ENCODE results near the gene GRXCR2.
"Not testable (repeated sequence)": the region's sequence is repeated elsewhere in the genome, so short reads cannot be mapped to it uniquely, and the experiment has no call there.

Gene GRXCR2

GRCh38 chr5:145848854-145849253 is 24.0 kb downstream of the GRXCR2 start:
- TF ChIP-seq CTCF (IDR thresholded peaks at IDR 0.05; ENCODE audit: low read depth, low read length): no peak

GRCh38 chr5:145847499-145848497 is 25.0 kb downstream of the GRXCR2 start:
- DNase-seq (ENCODE audit: extremely low read depth, low read depth): no peak
- no peak for TF ChIP-seq CTCF (IDR thresholded peaks at IDR 0.05; ENCODE audit: low read depth, low read length)

More at GRCh38 chr5:145848854-145849253, 24.0 kb downstream of the GRXCR2 start:
- no peak for DNase-seq (ENCODE audit: extremely low read depth, low read depth)

- no peak for DNase-seq (ENCODE audit: extremely low read depth, low read depth)
- TF ChIP-seq CTCF (IDR thresholded peaks at IDR 0.05; ENCODE audit: low read depth, low read length): no peak
Measured at GRCh38 chr5:145846081-145846480, 26.7 kb downstream of the GRXCR2 start.

- DNase-seq (ENCODE audit: extremely low read depth, low read depth): no peak
- TF ChIP-seq CTCF (IDR thresholded peaks at IDR 0.05; ENCODE audit: low read depth, low read length): no peak
Measured at GRCh38 chr5:145841299-145841698, 31.5 kb downstream of the GRXCR2 start.

GRCh38 chr5:145840458-145841132 is 32.2 kb downstream of the GRXCR2 start:
- no peak for DNase-seq (ENCODE audit: extremely low read depth, low read depth)
- no peak for TF ChIP-seq CTCF (IDR thresholded peaks at IDR 0.05; ENCODE audit: low read depth, low read length)

- TF ChIP-seq CTCF (IDR thresholded peaks at IDR 0.05; ENCODE audit: low read depth, low read length): no peak
- no peak for DNase-seq (ENCODE audit: extremely low read depth, low read depth)
Measured at GRCh38 chr5:145838276-145838675, 34.5 kb downstream of the GRXCR2 start.

- DNase-seq (ENCODE audit: extremely low read depth, low read depth): not testable (repeated sequence)
Measured at GRCh38 chr5:145836241-145836640, 36.6 kb downstream of the GRXCR2 start.
